EL (cell line): ENCODE data around the gene PHKA2.

Experiments used
- DNase-seq: peaks from one replicate; pipeline ENCODE4 v3.0.0-alpha.2; 2016

PHKA2 gene

DNA sequence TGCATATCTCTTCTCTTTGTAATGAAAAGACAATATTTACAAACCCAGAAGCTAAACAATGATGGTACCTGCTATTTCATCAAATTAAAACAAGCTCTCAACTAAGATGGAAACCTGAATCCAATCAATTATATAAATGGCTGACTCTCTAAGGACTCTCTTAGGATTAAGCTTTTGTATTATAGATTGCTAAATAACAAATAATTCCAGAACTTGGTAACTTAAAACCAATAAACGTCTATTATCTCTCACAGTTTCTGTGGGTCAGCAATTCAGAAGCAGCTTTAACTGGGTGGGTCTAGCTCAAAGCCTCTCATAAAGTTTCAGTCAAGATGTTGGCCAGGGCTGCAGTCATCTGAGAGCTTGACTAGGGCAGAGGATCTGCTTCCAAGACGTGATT, 12.4 kb downstream of the PHKA2 start:
- no peak for DNase-seq

DNA sequence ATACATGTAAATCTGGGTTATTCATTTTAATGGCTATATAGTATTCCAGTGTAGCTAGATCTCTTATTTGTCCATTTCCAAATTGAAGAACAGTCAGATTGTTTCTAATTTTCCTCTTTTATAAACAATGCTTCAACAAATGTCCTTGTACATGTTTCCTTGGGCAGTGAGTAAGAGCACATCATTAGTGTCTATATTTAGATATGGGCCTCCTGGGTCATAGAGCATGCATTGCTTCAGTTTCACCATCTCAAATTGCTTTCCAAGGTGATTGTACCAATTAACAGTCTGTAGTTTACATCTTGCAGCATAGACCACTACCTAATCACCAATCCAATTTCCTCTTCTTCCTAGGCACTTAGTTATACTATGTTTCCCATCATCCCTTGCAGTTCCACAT, 13.4 kb downstream of the PHKA2 start:
- no peak for DNase-seq

DNA sequence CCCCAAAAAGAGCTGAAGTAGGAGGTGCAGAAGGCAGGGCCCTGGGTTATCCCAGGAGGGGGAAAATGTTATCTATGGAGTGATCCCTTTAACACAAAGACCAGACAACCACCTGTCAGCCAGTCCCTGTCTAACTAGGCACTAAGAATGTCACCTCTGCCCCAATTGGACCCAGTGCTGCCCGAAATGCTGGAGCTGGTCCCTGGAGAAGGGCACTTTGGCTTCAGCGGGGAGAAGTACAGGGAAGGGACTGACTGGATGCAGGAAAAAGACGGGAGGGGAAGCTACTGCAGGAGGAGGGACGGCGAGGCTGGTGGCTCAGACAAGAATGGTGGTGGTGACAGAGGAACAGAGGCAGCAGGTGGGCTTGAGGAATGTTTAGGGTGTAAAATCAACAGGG, 17.3 kb downstream of the PHKA2 start:
- no peak for DNase-seq

GRCh38 chrX:18964901-18965300, 19.0 kb downstream of the PHKA2 start:
- no peak for DNase-seq

- no peak for DNase-seq
Measured at GRCh38 chrX:18964026-18964425, 19.9 kb downstream of the PHKA2 start.

DNA sequence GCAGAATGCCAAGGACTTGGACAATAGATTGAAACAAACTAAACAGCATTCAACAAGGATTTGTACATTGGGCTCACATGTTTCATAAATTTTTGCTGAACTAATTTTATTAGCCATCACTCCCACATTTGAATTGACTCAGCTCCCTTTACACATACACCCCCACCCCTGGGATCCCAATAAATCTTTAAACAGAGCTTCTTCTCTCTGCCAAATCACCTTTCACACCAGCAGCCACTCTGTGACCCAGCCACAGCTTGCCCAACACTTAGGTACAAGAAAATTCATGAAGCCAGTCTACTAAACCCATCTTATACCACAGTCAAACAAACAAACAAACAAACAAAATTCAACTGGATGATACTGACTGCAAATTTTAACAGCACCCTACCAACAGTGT, 21.6 kb downstream of the PHKA2 start:
- DNase-seq, result no peak

DNA sequence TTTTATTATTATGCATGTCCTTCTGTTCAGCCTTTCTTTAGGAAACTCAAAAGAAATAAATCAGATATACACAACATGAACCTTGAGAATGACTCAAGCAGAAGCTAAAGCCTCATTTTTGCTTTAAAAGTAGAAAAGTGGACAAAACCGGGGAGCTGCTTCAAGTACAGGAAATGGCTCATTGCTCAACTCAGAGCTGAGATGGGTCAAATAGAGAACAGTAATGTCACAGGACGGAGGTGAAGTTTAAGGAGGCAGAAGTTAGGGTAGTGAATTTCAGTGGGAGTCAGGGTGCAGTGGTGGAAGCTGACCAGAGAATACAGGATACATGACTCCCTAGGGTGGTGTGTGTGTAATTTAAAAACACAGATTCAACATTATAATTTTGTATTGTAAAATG, 22.2 kb downstream of the PHKA2 start:
- DNase-seq, result peak; percentile 19

DNA sequence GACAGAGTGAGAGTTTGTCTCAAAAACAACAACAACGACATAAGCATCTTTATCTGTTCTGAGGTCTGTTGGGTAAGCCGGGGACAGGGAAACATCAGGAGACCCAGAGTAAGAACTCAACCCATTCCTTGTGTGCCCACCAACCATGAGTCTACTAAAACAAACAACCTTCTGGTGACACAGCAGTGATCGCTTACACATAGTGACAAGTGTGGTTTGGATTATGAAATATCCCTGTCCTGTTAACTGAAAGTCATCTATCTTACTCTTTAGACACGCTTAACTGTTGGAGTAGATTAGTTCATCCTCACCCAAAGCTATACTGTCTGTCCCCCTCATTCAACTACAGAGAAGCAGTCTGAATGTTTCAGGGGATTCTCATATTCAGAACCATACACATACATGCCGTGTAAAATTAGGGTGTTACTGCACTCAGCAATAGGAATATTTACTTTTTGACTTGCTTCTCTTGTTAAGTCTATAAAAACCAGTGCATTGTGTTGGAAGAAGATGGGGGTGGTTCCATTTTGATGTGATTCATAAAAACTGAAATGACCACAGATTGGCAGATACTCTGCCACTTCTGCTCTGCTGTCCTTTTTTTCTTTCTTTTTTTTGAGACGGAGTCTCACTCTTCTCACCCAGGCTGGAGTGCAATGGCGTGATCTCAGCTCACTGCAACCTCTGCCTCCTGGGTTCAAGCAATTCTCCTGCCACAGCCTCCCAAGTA, 27.4 kb downstream of the PHKA2 start:
- no peak for DNase-seq

- DNase-seq, result no peak
Measured at GRCh38 chrX:18955676-18956075, 28.2 kb downstream of the PHKA2 start.

DNA sequence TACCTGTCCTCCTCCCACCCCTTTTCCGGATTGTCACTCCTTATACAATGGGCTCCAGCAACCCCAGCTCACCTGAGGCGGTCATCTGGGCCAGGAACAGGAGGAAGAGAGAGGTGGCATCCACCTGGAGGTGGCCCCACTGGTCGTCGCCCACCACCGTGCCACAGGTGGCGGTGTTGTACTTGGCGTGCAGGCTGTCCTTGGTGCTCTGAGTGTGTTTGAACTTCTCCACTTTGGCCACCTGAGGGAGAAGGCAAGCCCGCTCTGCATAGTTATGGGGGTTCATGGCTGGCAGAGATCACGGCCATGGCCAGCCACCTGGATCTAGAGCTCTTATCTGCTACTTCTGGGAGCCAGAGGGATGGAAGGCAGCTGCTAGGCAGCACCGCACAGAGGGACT, 32.9 kb downstream of the PHKA2 start:
- DNase-seq, result no peak

- no peak for DNase-seq
Measured at GRCh38 chrX:18949944-18950301, 34.0 kb downstream of the PHKA2 start.

- no peak for DNase-seq
Measured at GRCh38 chrX:18949291-18949943, 34.5 kb downstream of the PHKA2 start.

GRCh38 chrX:18946611-18947010, 37.3 kb downstream of the PHKA2 start:
- DNase-seq, result no peak

GRCh38 chrX:18946157-18946556, 37.8 kb downstream of the PHKA2 start:
- peak; percentile 11 for DNase-seq

- DNase-seq, result no peak
Measured at GRCh38 chrX:18945483-18945882, 38.4 kb downstream of the PHKA2 start.

- no peak for DNase-seq
Measured at GRCh38 chrX:18944482-18944881, 39.4 kb downstream of the PHKA2 start.

DNA sequence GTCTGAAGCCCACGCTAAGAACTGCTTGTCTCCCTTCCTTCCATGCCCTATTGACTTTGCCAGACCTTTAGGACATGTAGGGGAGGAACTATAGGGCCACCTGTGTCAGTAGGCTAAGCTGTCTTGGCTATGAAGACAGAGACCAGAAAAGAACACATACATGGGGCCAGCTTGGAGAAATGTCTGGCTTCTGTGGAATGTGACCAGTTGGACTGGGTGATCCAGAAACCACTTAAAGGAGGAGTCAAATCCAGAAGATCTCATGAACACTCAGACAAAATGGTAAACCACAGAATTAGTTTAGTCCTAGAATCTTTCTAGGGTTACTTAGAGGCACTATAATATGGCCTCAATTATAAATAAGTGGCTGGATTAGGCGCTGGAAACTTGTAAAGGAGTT, 42.0 kb downstream of the PHKA2 start:
- no peak for DNase-seq

GRCh38 chrX:18938710-18939109, 45.2 kb downstream of the PHKA2 start:
- DNase-seq, result no peak

GRCh38 chrX:18937173-18937572, 46.7 kb downstream of the PHKA2 start:
- no peak for DNase-seq

GRCh38 chrX:18935893-18936292, 48.0 kb downstream of the PHKA2 start:
- DNase-seq, result no peak

- DNase-seq, result no peak
Measured at GRCh38 chrX:18934708-18935107, 49.2 kb downstream of the PHKA2 start.

- no peak for DNase-seq
Measured at GRCh38 chrX:18933617-18934016, 50.3 kb downstream of the PHKA2 start.

DNA sequence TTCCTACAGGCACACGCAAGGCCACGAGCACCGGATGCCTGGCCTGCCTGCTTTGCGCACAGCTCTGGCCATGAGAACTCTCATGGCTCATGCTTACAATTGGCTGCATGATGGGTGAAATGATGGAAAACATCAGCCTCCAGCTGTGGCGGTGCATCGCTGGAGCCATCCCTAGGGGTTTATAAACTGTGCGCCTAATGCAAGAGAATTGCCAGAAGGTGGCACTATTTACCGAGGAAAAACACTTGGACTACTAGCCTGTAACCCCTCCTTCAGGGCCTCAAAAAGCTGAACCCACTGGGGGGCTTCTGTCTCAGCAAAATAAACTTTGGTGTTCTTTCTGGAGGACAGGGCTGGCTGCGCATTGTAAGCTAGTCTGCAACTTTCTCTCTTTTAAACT, 51.9 kb downstream of the PHKA2 start:
- peak; percentile 12 for DNase-seq

- no peak for DNase-seq
Measured at GRCh38 chrX:18929775-18930174, 54.1 kb downstream of the PHKA2 start.

DNA sequence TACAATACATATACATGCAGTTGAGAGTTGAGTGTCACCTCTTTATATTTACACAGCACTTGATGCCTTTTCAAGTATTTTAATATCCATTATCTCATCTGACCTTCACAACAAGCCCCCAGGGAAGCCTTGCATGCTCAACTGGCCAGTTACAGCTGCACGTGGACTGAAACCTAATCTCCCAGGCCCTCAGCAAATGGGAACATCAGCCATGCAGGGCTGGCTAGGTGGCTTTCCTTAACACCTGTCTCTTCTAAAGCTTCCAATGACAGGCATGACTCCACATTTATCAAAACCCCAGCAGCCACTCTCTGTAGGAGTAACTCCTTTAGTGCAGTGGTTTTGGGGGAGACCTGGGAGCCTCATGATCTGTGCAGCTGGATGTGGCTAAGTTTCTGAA, 56.4 kb downstream of the PHKA2 start:
- DNase-seq, result no peak
